Mesodermal cell (in vitro differentiated cells): ENCODE data around the gene CLEC5A.
"Not testable (repeated sequence)": the region's sequence is repeated elsewhere in the genome, so short reads cannot be mapped to it uniquely, and the experiment has no call there.

Source experiments
- H3K27ac ChIP-seq: 2 replicates; pipeline ENCODE4 v1.7.0; 2013; ENCODE audit warnings: mild to moderate bottlenecking, low read depth, low read length, moderate library complexity; ENCODE audit not compliant: severe bottlenecking
- H3K36me3 ChIP-seq: 2 replicates; pipeline ENCODE4 v1.7.1; 2013; ENCODE audit warnings: mild to moderate bottlenecking, low read length, moderate library complexity; ENCODE audit not compliant: control insufficient read depth, insufficient read depth
- H3K4me1 ChIP-seq: one replicate; pipeline ENCODE4 v1.7.1; 2013; ENCODE audit warnings: mild to moderate bottlenecking, low read length; ENCODE audit not compliant: insufficient read depth, control insufficient read depth, poor library complexity, severe bottlenecking
- H3K4me3 ChIP-seq: 2 replicates; pipeline ENCODE4 v1.7.0; 2013; ENCODE audit warnings: low read length, control low read depth, mild to moderate bottlenecking; ENCODE audit not compliant: insufficient read depth, poor library complexity, severe bottlenecking; ENCODE audit errors: extremely low read depth
- H3K9me3 ChIP-seq: 2 replicates; pipeline ENCODE4 v1.7.1; 2013; ENCODE audit warnings: mild to moderate bottlenecking, low read length, moderate library complexity; ENCODE audit not compliant: control insufficient read depth
- WGBS, 2 experiments: methylation state at CpG; one replicate each; pipeline ENCODE4 v1.1.5; 2013; ENCODE audit warnings: missing lambda C conversion rate in 2 of 2; ENCODE audit not compliant: insufficient coverage in 2 of 2; 5-methylcytosine and 5-hydroxymethylcytosine counted together

CLEC5A gene

DNA sequence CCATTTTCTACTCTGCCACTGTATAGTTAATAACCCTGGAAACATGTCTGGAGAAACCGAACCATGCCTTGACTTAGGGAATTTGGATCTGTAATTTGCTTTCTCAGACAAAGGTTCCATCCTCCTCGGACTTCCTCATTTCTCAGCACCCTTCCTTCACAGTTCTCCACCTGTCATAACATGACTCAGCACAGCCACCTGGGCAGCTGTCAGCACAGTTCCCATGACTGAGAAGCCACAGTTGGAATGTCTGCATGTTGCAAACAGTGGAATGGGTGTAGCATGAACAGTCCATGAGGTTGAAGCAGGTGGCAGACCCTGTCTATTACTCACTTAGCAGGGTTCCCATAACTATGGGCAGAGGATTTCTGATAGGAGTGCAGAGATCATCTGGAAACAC is 31.2 kb downstream of the CLEC5A start:
- WGBS, 2 experiments = 100% methylated on average over 1 of the region's 2 CpGs; no CpG with 5 or more reads in 1 of the 2 experiments

DNA sequence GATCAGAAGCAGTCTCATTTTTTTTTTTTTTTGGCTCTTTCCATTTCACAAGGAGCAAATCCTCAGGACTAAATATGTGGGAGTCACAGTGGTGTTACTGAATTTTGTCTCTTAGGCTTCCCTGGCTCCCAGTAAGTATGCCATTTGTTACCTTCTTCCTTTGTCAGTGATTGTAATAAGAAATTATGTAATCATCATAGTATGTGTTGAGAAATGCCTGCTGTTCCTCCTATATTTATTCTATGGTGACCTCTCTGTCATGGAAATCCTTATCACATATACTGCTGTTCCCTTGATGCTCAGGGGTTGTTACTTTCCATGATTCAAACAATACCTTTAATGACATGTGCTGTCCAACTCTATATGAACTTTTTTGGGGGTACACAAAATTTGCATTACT is 35.4 kb downstream of the CLEC5A start:
- Histone ChIP-seq H3K36me3 (no peaks in the 10 kb centered on the region), H3K4me3 (no peak overlapping the region), H3K9me3 (no peaks in the 10 kb centered on the region), H3K27ac (no peak overlapping the region), H3K4me1 (no peaks in the 10 kb centered on the region)

More for the DNA sequence above, 31.2 kb downstream of the CLEC5A start:
- no peaks in the 10 kb centered on the region for H3K4me1 ChIP-seq
- no peaks in the 10 kb centered on the region for H3K36me3 ChIP-seq
- H3K9me3 ChIP-seq = no peaks in the 10 kb centered on the region
- no peak overlapping the region for H3K27ac ChIP-seq
- H3K4me3 ChIP-seq = no peak overlapping the region

DNA sequence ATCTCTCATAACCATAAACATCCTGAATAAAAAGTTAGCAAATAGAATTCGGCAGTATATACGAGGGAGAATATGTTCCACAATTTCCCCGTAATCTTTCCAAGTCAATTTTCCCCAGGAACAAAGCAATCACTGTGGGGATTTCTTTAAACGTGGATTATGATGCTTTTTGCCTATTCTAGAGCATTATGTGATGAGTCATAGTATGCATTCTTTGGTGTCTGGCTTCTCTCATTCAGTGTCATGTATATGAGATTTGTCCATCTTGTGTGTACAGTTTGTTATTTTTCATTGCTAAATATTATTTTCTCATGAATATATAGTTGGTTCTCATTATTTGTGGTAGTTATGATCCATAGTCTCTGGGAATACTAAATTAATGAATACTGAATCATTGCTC is 40.5 kb downstream of the CLEC5A start:
- no peak overlapping the region for H3K27ac ChIP-seq
- no peak overlapping the region for H3K4me3 ChIP-seq
- no CpG with 5 or more reads among the region's 4 CpGs for WGBS, 2 experiments
- no peaks in the 10 kb centered on the region for H3K9me3 ChIP-seq
- H3K4me1 ChIP-seq = no peaks in the 10 kb centered on the region
- no peaks in the 10 kb centered on the region for H3K36me3 ChIP-seq

DNA sequence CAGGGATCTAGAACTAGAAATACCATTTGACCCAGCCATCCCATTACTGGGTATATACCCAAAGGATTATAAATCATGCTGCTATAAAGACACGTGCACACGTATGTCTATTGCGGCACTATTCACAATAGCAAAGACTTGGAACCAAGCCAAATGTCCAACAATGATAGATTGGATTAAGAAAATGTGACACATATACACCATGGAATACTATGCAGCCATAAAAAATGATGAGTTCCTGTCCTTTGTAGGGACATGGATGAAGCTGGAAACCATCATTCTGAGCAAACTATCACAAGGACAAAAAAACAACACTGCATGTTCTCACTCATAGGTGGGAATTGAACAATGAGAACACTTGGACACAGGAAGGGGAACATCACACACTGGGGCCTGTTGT is 47.4 kb downstream of the CLEC5A start:
- no CpG with 5 or more reads among the region's 3 CpGs for WGBS, 2 experiments
- not testable (repeated sequence) for H3K4me3 ChIP-seq, H3K9me3 ChIP-seq, H3K27ac ChIP-seq, H3K4me1 ChIP-seq, H3K36me3 ChIP-seq

DNA sequence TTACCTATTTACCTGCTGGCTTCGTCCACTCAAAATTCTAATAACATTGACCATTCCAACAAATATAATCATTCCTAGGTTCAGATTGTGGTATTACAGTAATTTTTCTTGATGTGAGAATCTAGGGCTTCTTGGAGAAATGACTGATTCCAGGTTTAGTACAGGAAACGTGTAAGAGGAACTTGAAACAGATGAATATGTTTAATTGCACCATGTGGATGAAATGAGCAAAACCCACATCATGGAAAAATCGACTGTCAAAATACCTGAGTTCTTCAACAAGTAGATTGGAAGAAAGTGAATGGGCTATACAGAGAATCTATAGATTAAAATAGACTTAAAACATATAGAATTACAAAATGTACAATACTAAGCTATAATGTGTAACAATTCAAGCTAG is 55.4 kb downstream of the CLEC5A start:
- WGBS, 2 experiments = 89 to 100% methylated on average over 1 of the region's 3 CpGs
- Histone ChIP-seq H3K36me3 (no peaks in the 10 kb centered on the region), H3K4me1 (peaks cover 3% of the 10 kb centered on the region), H3K4me3 (no peak overlapping the region), H3K9me3 (no peaks in the 10 kb centered on the region), H3K27ac (no peak overlapping the region)

DNA sequence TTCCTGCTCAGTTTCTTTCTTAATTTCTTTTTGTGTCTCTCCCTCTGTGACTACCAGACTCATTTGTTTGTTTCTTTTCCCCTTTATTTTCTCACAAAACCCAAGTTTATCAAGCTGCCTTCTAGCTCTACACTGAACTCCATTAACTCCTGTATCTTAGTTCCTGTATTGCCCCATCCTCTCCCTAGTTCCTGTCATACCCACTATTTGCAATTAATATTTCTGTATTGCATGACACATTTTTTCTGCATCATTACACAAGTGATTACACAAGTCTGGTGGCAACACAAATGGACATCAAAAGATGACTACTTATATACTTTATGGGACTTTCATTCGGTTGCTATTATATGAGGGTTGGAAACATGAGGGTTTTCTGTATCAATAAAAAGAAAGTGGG is 57.5 kb downstream of the CLEC5A start:
- Histone ChIP-seq H3K9me3 (no peaks in the 10 kb centered on the region), H3K4me3 (no peak overlapping the region), H3K27ac (no peak overlapping the region), H3K36me3 (no peaks in the 10 kb centered on the region), H3K4me1 (peaks cover 3% of the 10 kb centered on the region)
- 67% methylated on average over 1 of the region's 1 CpG; no CpG with 5 or more reads in 1 of the 2 experiments for WGBS, 2 experiments

DNA sequence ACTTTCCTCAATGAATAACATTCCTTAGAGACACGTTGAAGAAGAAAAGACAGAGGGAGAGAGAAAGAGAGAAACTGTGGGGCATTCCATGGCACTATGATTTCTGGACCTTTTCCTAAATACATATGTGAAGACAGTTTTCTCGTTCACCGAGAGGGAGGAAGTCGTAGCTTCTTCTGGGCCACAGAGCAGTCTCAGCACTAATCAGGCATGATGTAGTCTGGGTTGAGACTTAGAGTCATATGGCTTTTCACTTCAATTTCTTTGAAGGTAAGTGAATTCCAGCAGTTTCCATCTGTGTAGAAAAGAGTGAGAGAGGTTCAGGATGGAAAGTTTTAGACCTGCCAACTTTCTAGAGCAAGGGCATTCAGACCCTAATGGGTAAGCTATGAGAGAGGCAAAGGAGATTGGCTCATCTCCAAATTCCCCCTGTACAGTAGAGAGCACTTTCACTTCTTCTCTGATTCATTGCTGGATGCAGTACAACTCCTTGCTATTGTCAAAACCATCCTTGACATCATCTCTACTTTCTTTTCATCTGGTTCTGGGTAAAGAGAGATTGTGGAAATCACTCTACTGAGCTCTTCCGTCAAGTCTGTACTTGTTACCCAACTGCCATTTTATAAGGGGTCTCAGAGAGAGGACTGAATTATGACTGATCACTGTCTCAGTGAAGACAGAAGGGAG is 62.1 kb downstream of the CLEC5A start:
- Histone ChIP-seq H3K9me3 (no peaks in the 10 kb centered on the region), H3K4me3 (no peak overlapping the region), H3K4me1 (peaks cover 3% of the 10 kb centered on the region), H3K27ac (no peak overlapping the region), H3K36me3 (no peaks in the 10 kb centered on the region)
- 79 to 86% methylated on average over 3 of the region's 5 CpGs for WGBS, 2 experiments

DNA sequence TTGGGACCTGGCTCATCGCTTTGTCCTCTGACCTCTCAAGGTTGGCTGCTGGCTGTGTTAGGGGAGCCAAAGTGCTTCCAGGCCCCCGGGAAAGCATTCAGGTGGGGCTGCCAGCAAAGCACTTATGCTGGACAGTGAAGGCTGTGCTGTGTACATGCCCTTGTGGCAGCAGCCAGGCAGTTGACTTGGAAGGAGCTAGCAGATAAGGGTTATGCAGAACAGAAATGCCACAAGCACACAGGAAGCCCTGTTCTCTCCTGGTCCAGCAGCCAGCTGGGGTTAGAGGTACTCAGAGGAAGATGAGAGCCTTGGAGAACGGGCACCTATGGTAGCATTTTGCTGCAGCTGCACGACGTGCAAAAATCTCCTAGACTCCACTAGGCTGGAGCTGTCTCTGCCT is 65.8 kb downstream of the CLEC5A start:
- WGBS, 2 experiments = 62 to 95% methylated on average over 2 to 5 of the region's 5 CpGs
- H3K27ac ChIP-seq = no peak overlapping the region
- no peak overlapping the region for H3K4me3 ChIP-seq
- no peaks in the 10 kb centered on the region for H3K9me3 ChIP-seq
- no peaks in the 10 kb centered on the region for H3K4me1 ChIP-seq
- no peaks in the 10 kb centered on the region for H3K36me3 ChIP-seq

DNA sequence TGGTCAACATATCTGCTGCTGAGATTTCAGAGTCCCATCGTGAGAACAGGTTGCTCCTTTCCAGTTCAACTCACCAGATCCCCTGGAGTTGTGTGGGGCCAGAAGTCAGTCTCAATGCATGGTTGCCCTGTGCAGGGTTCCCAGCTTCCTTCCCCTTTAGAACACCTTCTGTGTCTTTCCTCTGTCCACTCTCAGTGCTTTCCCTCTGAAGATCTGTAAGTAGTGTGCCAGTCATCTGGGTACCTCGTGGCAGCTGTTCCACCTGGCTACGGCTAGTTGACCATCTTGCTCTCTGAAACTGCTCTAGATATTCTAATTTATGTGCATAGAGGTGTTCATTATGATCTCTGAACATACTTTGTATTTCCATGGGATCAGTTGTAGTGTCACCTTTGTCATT is 69.4 kb downstream of the CLEC5A start:
- 71 to 86% methylated on average over 1 of the region's 3 CpGs for WGBS, 2 experiments

More for the DNA sequence above, 69.4 kb downstream of the CLEC5A start:
- no peaks in the 10 kb centered on the region for H3K4me1 ChIP-seq
- H3K9me3 ChIP-seq = no peaks in the 10 kb centered on the region
- no peaks in the 10 kb centered on the region for H3K36me3 ChIP-seq
- H3K4me3 ChIP-seq = no peak overlapping the region
- H3K27ac ChIP-seq = no peak overlapping the region
